Right lobe of liver (tissue), 6 donors: ENCODE measurements around the gene GTF2H3. TPM values are rescaled to one million over a fixed set of nuclear protein-coding genes. Genes with fewer than 3 reads are reported as not detected.

Experiments
- ATAC-seq, 4 donors: fragments of 200-7000 bp; cut with Tn5 transposase; one replicate each; pipeline ENCODE4 v1.9.1; 2020; ENCODE audit warnings: mild to moderate bottlenecking in 4 of 4, moderate library complexity in 4 of 4
- DNase-seq, 3 donors: peaks; one replicate each; pipeline ENCODE4 v3.0.0-alpha.2; 2020
- H3K27ac ChIP-seq, 3 donors: fragments of 200-600 bp; one replicate each; pipeline ENCODE4 v1.8.0; 2022
- H3K27me3 ChIP-seq, 2 donors: fragments of 200-600 bp; one replicate each; pipeline ENCODE4 v1.8.0; 2022
- H3K36me3 ChIP-seq, 4 donors: fragments of 200-600 bp; sonication (generic) in 1 of 4; one replicate each; pipeline versions ENCODE4 v1.5.1 to v1.8.0; 2017 to 2022; ENCODE audit warnings: control low read depth in 1 of 4
- H3K4me1 ChIP-seq, 4 donors: fragments of 200-600 bp; sonication (generic) in 1 of 4; one replicate each; pipeline versions ENCODE4 v1.5.1 to v1.8.0; 2017 to 2022; ENCODE audit warnings: control low read depth in 1 of 4
- H3K4me3 ChIP-seq, 3 donors: fragments of 200-600 bp; one replicate each; pipeline ENCODE4 v1.8.0; 2022
- H3K9me3 ChIP-seq, 4 donors: fragments of 200-600 bp; sonication (generic) in 1 of 4; one replicate each; pipeline versions ENCODE4 v1.5.1 to v1.8.0; 2017 to 2022; ENCODE audit warnings: control low read depth in 1 of 4
- POLR2A ChIP-seq: fragments of 450-650 bp; IDR thresholded peaks from one replicate; pipeline ENCODE4 v1.6.1; 2017; ENCODE audit warnings: antibody characterized with exemption, mild to moderate bottlenecking
- WGBS: methylation state at CpG from one replicate; pipeline ENCODE4 v1.1.6; 2018; ENCODE audit warnings: low coverage, low lambda C conversion rate; ENCODE audit not compliant: insufficient coverage; ENCODE audit errors: missing lambda C conversion rate; 5-methylcytosine and 5-hydroxymethylcytosine counted together
- intact Hi-C, 2 donors: fragments of 100-400 bp; cut with DNase I; formaldehyde crosslinking; loops; one replicate each; pipeline versions ENCODE4 v1.11.2 to v1.14.1; 2022
- total RNA-seq, 6 experiments: library from RNA; depleted of rRNA in 2 of 6; stranded (reverse); fragments of >200 nt in 2 of 6; fragmentation: NEBNext Ultra II Directional in 3 of 6; extraction: Animal tissue kit (Norgen Biotek cat#: 25700) in 3 of 6; gene quantifications; one replicate each; pipeline versions ENCODE4 v1.1.0 to v1.2.4, GENCODE V29; 2016 to 2023
- TF ChIP-seq, protein P1 (sequence below), 4 donors: fragments of 200-600 bp in 3 of 4; fragments of 450-650 bp in 1 of 4; IDR thresholded peaks; one replicate each; pipeline versions ENCODE4 v1.5.1 to v1.8.0; 2016 to 2022; ENCODE audit warnings: antibody characterized with exemption in 4 of 4, mild to moderate bottlenecking in 2 of 4
- donor health status: DM: no; HTN: yes; CAD: no.
- donor health status: DM: no; HTN: no; CAD: no.
- donor health status: DM: no; HTN: no; CAD: no.
- donor health status: DM: no; HTN: yes; CAD: no.
- donor health status: DM: no; HTN: yes; CAD: no.

The GTF2H3 gene
- total RNA-seq, 6 experiments from 2014 or later: 10.9 to 15.6 (median 13.9) TPM

DNA sequence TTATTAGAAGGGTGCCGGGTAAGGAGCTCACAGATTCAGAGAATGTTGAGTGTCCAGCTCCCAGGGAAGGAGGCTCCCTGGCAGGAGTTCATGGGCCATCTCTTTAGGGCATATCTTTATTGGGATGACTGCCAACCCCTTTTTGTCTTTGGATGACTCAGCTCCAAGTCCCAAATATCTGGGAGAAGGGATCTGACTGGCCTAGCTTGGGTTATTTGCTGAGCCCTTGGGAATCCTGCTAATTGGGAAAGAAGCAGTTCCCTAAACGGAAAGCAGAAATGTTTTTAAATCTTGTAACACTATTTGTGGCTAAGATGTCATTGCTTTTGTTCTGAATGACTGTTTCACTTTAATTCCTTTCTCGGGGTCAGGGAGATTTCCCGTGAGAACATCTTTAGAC is 19.1 kb upstream of the GTF2H3 start:
- Histone ChIP-seq H3K36me3 (peaks cover 0 to 87% (median 53%) of the 10 kb centered on the region in 4 donors), H3K4me1 (no peaks in the 10 kb centered on the region), H3K27ac (no peak overlapping the region), H3K4me3 (no peak overlapping the region), H3K9me3 (no peaks in the 10 kb centered on the region), H3K27me3 (no peaks in the 10 kb centered on the region)
- ATAC-seq (peak in 2 of 4 donors; percentile 33 to 35), DNase-seq (no peak)
- WGBS: 87% methylated on average over 3 of the region's 4 CpGs
- intact Hi-C loops: no loop called here
- no peak for TF ChIP-seq POLR2A
- TF ChIP-seq, protein P1, sequence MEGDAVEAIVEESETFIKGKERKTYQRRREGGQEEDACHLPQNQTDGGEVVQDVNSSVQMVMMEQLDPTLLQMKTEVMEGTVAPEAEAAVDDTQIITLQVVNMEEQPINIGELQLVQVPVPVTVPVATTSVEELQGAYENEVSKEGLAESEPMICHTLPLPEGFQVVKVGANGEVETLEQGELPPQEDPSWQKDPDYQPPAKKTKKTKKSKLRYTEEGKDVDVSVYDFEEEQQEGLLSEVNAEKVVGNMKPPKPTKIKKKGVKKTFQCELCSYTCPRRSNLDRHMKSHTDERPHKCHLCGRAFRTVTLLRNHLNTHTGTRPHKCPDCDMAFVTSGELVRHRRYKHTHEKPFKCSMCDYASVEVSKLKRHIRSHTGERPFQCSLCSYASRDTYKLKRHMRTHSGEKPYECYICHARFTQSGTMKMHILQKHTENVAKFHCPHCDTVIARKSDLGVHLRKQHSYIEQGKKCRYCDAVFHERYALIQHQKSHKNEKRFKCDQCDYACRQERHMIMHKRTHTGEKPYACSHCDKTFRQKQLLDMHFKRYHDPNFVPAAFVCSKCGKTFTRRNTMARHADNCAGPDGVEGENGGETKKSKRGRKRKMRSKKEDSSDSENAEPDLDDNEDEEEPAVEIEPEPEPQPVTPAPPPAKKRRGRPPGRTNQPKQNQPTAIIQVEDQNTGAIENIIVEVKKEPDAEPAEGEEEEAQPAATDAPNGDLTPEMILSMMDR (IDR thresholded peaks at IDR 0.05): no peak

DNA sequence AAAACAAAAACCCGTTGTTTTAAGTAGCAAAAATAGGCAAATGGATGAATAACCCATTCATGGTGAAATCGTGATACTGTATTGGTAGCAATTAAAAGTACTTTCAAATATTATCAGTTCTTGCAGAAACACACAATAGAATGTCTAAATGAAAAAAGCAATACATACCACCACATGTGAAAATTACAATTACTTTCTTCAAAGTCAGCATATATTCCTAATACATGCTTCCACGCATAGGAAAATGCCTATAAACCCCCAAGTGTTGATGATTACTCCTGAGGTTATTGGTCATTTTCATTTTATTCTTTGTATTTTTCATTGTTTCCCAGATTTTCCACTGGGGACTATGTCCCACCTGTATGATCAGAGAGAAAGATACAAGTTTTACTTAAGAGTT is 16.5 kb upstream of the GTF2H3 start:
- 87% methylated on average over 3 of the region's 3 CpGs for WGBS
- Histone ChIP-seq H3K4me3 (no peak overlapping the region), H3K27ac (no peak overlapping the region), H3K9me3 (no peaks in the 10 kb centered on the region), H3K27me3 (no peaks in the 10 kb centered on the region), H3K4me1 (no peaks in the 10 kb centered on the region), H3K36me3 (peaks cover 0 to 87% (median 52%) of the 10 kb centered on the region in 4 donors)
- intact Hi-C loops: no loop called here
- ATAC-seq (no peak), DNase-seq (no peak)
- TF ChIP-seq, protein P1 (IDR thresholded peaks at IDR 0.05): no peak
- TF ChIP-seq POLR2A: no peak

DNA sequence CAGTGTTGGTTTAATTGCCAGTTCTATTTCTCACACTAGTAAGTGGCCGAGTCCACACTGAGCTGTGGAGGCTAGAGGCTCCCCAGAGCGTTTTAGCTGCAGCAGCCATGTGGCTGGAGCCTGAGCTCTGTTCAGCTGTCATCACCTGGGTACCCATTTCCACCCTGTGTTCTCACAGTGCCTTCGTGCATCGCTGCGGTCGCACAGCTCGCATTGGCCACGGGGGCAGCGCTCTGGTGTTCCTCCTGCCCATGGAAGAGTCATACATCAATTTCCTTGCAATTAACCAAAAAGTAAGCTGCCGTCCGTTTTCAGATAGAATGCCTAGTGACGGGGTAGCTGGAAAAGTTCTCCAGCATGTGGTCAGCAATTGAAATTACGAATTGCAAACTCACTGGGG is 16.0 kb upstream of the GTF2H3 start:
- 82% methylated on average over 8 of the region's 13 CpGs for WGBS
- Histone ChIP-seq H3K4me1 (no peaks in the 10 kb centered on the region), H3K27me3 (no peaks in the 10 kb centered on the region), H3K27ac (no peak overlapping the region), H3K36me3 (peaks cover 0 to 89% (median 50%) of the 10 kb centered on the region in 4 donors), H3K9me3 (no peaks in the 10 kb centered on the region), H3K4me3 (no peak overlapping the region)
- DNase-seq: no peak
- no peak for ATAC-seq
- intact Hi-C loops: no loop called here
- TF ChIP-seq POLR2A: no peak
- TF ChIP-seq, protein P1 (IDR thresholded peaks at IDR 0.05): no peak

DNA sequence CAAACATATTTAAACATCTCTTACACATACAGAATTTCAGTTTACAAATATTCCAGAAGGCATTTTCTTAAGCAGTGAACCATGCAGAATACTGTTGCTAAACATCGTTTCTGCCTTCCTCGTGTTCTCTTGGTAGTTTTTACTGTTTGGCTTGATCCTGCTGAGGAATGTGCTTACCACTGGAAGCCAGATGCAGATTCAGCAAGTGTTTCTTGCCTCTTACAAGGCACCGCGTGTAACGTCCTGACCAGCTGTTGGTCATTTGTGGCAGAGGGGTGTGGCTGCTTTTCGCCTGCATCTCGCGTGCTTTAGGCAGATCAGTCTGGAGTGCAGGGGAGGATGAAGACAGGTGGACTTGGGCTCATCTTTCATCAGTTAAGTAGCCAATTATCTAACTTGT is 12.5 kb upstream of the GTF2H3 start:
- H3K27me3 ChIP-seq: no peaks in the 10 kb centered on the region
- no peaks in the 10 kb centered on the region for H3K9me3 ChIP-seq
- TF ChIP-seq, protein P1 (IDR thresholded peaks at IDR 0.05): no peak
- TF ChIP-seq POLR2A: no peak
- ATAC-seq (no peak), DNase-seq (no peak)
- intact Hi-C loops: no loop called here
- no peaks in the 10 kb centered on the region for H3K4me1 ChIP-seq
- H3K27ac ChIP-seq: no peak overlapping the region
- no peak overlapping the region for H3K4me3 ChIP-seq
- WGBS: 75% methylated on average over 8 of the region's 8 CpGs
- H3K36me3 ChIP-seq: peaks cover 0 to 86% (median 38%) of the 10 kb centered on the region in 4 donors
